HepG2 (cell line): ENCODE measurements around the gene WDR86. TPM values are rescaled to one million over a fixed set of nuclear protein-coding genes. Genes with fewer than 3 reads are reported as not detected.

Experiments
- ATAC-seq: fragments of 200-7000 bp; cut with Tn5 transposase; 3 replicates; pipeline ENCODE4 v1.9.1; 2020; ENCODE audit warnings: mild to moderate bottlenecking, moderate library complexity
- BruUV-seq: library from RNA; stranded (reverse); fragments of 400-500 nt; replicated peaks from 2 replicates; lab custom pipeline; 2021; lab: Mats Ljungman, UMichigan
- CTCF ChIA-PET: fragments of 300-600 bp; formaldehyde crosslinking; extraction: SDS; loops from one replicate; lab custom pipeline; 2021; ENCODE audit warnings: low total read pairs, inconsistent platforms, low intra/inter-chr PET ratio; lab: Yijun Ruan, JAX
- POLR2A ChIA-PET: fragments of 350-600 bp; sonication (Branson Sonifier 250); formaldehyde crosslinking; loops from one replicate; lab custom pipeline; 2020; ENCODE audit warnings: antibody characterized with exemption, inconsistent platforms; lab: Yijun Ruan, JAX
- DNase-seq: peaks from one replicate; pipeline ENCODE4 v3.0.0-alpha.2; 2015; ENCODE audit warnings: low spot score
- FAIRE-seq: peaks from 3 replicates; lab custom pipeline; 2011; peaks lifted over from hg19 to GRCh38; lab: Jason Lieb, UNC
- H2AFZ ChIP-seq: one replicate; pipeline ENCODE4 v1.6.1; 2011; ENCODE audit warnings: low read length, inconsistent platforms
- H3K27ac ChIP-seq: fragments of 300-600 bp; 3 replicates; pipeline ENCODE4 v1.8.0; 2011; ENCODE audit warnings: mixed run types, mild to moderate bottlenecking, mixed read lengths, low read length, inconsistent platforms; ENCODE audit not compliant: insufficient read depth; ENCODE audit errors: extremely low read length
- H3K27me3 ChIP-seq, 2 experiments: fragments of 200-600 bp in 1 of 2; 2 replicates in 1 of 2; 3 replicates in 1 of 2; pipeline versions ENCODE4 v1.6.0 to v1.8.0; 2011; ENCODE audit warnings: low read length in 2 of 2, mild to moderate bottlenecking in 2 of 2, moderate library complexity in 2 of 2, inconsistent platforms in 1 of 2; ENCODE audit not compliant: insufficient read depth in 2 of 2, control insufficient read depth in 1 of 2
- H3K36me3 ChIP-seq, 2 experiments: fragments of 200-600 bp in 1 of 2; replicated peaks in 1 of 2; 2 replicates in 1 of 2; 3 replicates in 1 of 2; pipeline versions ENCODE4 v1.5.1 to v1.8.0; 2011; ENCODE audit warnings: low read length in 2 of 2, inconsistent platforms in 1 of 2; ENCODE audit not compliant: insufficient read depth in 2 of 2, control insufficient read depth in 1 of 2
- H3K4me1 ChIP-seq: 2 replicates; pipeline ENCODE4 v1.5.1; 2012; ENCODE audit warnings: low read length, inconsistent platforms; ENCODE audit not compliant: insufficient read depth
- H3K4me2 ChIP-seq: 2 replicates; pipeline ENCODE4 v1.6.0; 2011; ENCODE audit warnings: low read depth, low read length, inconsistent platforms
- H3K4me3 ChIP-seq, 3 experiments: fragments of 200-600 bp in 1 of 3; sonication (generic), shearing (Covaris generic) in 1 of 3; replicated peaks in 1 of 3; 2 replicates each; pipeline ENCODE4 v1.5.1; 2011 to 2016; ENCODE audit warnings: low read length in 3 of 3, inconsistent platforms in 2 of 3, low read depth in 2 of 3, mild to moderate bottlenecking in 2 of 3, control low read depth in 1 of 3, mixed read lengths in 1 of 3; ENCODE audit not compliant: insufficient read depth in 1 of 3
- H3K79me2 ChIP-seq: one replicate; pipeline ENCODE4 v1.6.1; 2011; ENCODE audit warnings: low read length, inconsistent platforms; ENCODE audit not compliant: insufficient read depth
- H3K9ac ChIP-seq: 2 replicates; pipeline ENCODE4 v1.6.0; 2011; ENCODE audit warnings: mild to moderate bottlenecking, low read depth, low read length, inconsistent platforms; ENCODE audit not compliant: insufficient read depth
- H3K9me3 ChIP-seq: 2 replicates; pipeline ENCODE4 v1.5.1; 2012; ENCODE audit warnings: mild to moderate bottlenecking, low read length
- H4K20me1 ChIP-seq: 2 replicates; pipeline ENCODE4 v1.6.0; 2011; ENCODE audit warnings: inconsistent platforms, mild to moderate bottlenecking, low read length, moderate library complexity; ENCODE audit not compliant: insufficient read depth
- ATF1 ChIP-seq: IDR thresholded peaks from 2 replicates; pipeline ENCODE4 v1.6.1; 2016; ENCODE audit warnings: mild to moderate bottlenecking, control low read depth
- BATF2 ChIP-seq: sonication (generic); formaldehyde crosslinking; IDR thresholded peaks from 2 replicates; pipeline ENCODE4 v1.8.0; 2022; ENCODE audit warnings: mild to moderate bottlenecking, missing genetic modification reagents, moderate library complexity
- FOXO4 ChIP-seq: sonication (generic); formaldehyde crosslinking; conservative IDR thresholded peaks from 2 replicates; pipeline ENCODE4 v1.8.1; 2023; ENCODE audit warnings: missing genetic modification reagents
- GTF2F1 ChIP-seq: fragments of 150-350 bp; IDR thresholded peaks from 2 replicates; pipeline ENCODE4 v1.6.1; 2014; ENCODE audit warnings: low read length
- HOXA5 ChIP-seq: sonication (generic); formaldehyde crosslinking; IDR thresholded peaks from 2 replicates; pipeline ENCODE4 v1.4.0; 2020; ENCODE audit warnings: missing genetic modification reagents
- IKZF4 ChIP-seq: sonication (generic); formaldehyde crosslinking; IDR thresholded peaks from 2 replicates; pipeline ENCODE4 v1.5.1; 2020; ENCODE audit warnings: borderline replicate concordance, mild to moderate bottlenecking, low read depth, missing genetic modification reagents; ENCODE audit errors: not compliant biosample characterization
- NR2C2 ChIP-seq: sonication (generic); formaldehyde crosslinking; IDR thresholded peaks from 2 replicates; pipeline ENCODE4 v1.4.0; 2020; ENCODE audit warnings: missing genetic modification reagents, mild to moderate bottlenecking, moderate library complexity, borderline replicate concordance
- REST ChIP-seq, 2 experiments: IDR thresholded peaks; 2 replicates each; pipeline ENCODE4 v1.6.1; 2011 to 2012; ENCODE audit warnings: low read length in 2 of 2, borderline replicate concordance in 1 of 2, low read depth in 1 of 2, mild to moderate bottlenecking in 1 of 2, moderate library complexity in 1 of 2
- RNF219 ChIP-seq: sonication (generic); formaldehyde crosslinking; IDR thresholded peaks from 2 replicates; pipeline ENCODE4 v1.5.0; 2020; ENCODE audit warnings: mild to moderate bottlenecking, missing genetic modification reagents
- SKIL ChIP-seq: sonication (generic); formaldehyde crosslinking; IDR thresholded peaks from 2 replicates; pipeline ENCODE4 v1.8.0; 2022; ENCODE audit warnings: missing genetic modification reagents, mild to moderate bottlenecking, moderate library complexity, borderline replicate concordance
- ZNF570 ChIP-seq: sonication (generic); formaldehyde crosslinking; IDR thresholded peaks from 2 replicates; pipeline ENCODE4 v1.4.0; 2020; ENCODE audit warnings: mild to moderate bottlenecking, missing genetic modification reagents, borderline replicate concordance
- WGBS: methylation state at CpG from one replicate; pipeline ENCODE4 v1.1.6; 2017; ENCODE audit warnings: low lambda C conversion rate; 5-methylcytosine and 5-hydroxymethylcytosine counted together
- in situ Hi-C: cut with HindIII; loops from 2 replicates; pipeline ENCODE4 v1.10.0; 2017; ENCODE audit warnings: low pct_unique_long_range_greater_than_20kb; ENCODE audit not compliant: extremely low pct_ligation_motif_present
- intact Hi-C: fragments of 100-400 bp; cut with micrococcal nuclease; formaldehyde crosslinking; loops from one replicate; pipeline ENCODE4 v1.10.0; 2022; ENCODE audit not compliant: unreplicated experiment
- polyA plus RNA-seq, 8 experiments: library from polyadenylated mRNA; depleted of rRNA in 3 of 8; stranded (reverse) in 7 of 8; unstranded in 1 of 8; fragments of >200 nt; fragmentation: Illumina TruSeq in 4 of 8; extraction: Trizol in 4 of 8; gene quantifications; 2 replicates each; pipeline versions ENCODE4 v1.2.1 to v1.2.3, GENCODE V29; 2011 to 2016; ENCODE audit warnings: low read depth in 4 of 8, missing spikeins in 1 of 8, mixed read lengths in 1 of 8; ENCODE audit not compliant: insufficient read depth in 1 of 8
- total RNA-seq, 5 experiments: library from RNA; depleted of rRNA; stranded (reverse); fragments of >200 nt; fragmentation: Illumina TruSeq; extraction: Trizol; gene quantifications; 2 replicates each; pipeline ENCODE4 v1.2.3, GENCODE V29; 2016; ENCODE audit warnings: low read depth in 1 of 5

Gene WDR86
- total and polyA plus RNA-seq, 2 of the 13 experiments (the other 11 are each of a cell fraction or from before 2014, with no cell fraction given) = 0.11 to 2.9 TPM

GRCh38 chr7:151396328-151396970 lies 13.4 kb downstream of the WDR86 start (continued):
- TF ChIP-seq HOXA5 (CRISPR knock-in tag) (no peak), FOXO4 (CRISPR knock-in tag) (no peak), BATF2 (CRISPR knock-in tag) (no peak)

GRCh38 chr7:151395036-151395367 lies 14.8 kb downstream of the WDR86 start:
- 31% methylated on average over 10 of the region's 13 CpGs for WGBS
- Histone ChIP-seq H3K36me3 (no peaks in the 10 kb centered on the region), H3K4me1 (peaks cover 12% of the 10 kb centered on the region), H4K20me1 (no peaks in the 10 kb centered on the region), H3K4me2 (no peak overlapping the region), H3K9ac (no peak overlapping the region), H3K79me2 (no peaks in the 10 kb centered on the region), H3K4me3 (no peak overlapping the region), H3K27ac (no peak overlapping the region), H3K9me3 (no peaks in the 10 kb centered on the region), H3K27me3 (peaks cover 12 to 80% of the 10 kb centered on the region in 2 experiments; a peak in 4 of 5 replicates), H2AFZ (no peak overlapping the region)
- ATAC-seq = no peak; the same call in 2 of the 3 replicates
- ChIA-PET CTCF (no interaction called here), POLR2A (no interaction called here)
- intact Hi-C loops = no loop called here
- no peak for FAIRE-seq
- DNase-seq = no peak
- no TSS peak for BruUV-seq
- in situ Hi-C loops = no loop called here
- no peak for TF ChIP-seq GTF2F1
- TF ChIP-seq ATF1 (CRISPR knock-in tag) = no peak
- no peak for TF ChIP-seq ZNF570 (CRISPR knock-in tag)
- no peak for TF ChIP-seq REST (IDR thresholded peaks at IDR 0.05; ENCODE audit: borderline replicate concordance in 1 of 2, low read depth in 1 of 2, low read length in 2 of 2)
- TF ChIP-seq IKZF4 (CRISPR knock-in tag) = no peak
- no peak for TF ChIP-seq RNF219
- no peak for TF ChIP-seq NR2C2 (CRISPR knock-in tag)
- no peak for TF ChIP-seq SKIL (CRISPR knock-in tag)
